Osteocyte (in vitro differentiated cells): Measurements from ENCODE around the gene TIGIT. TPM values are rescaled to one million over a fixed set of nuclear protein-coding genes. Genes with fewer than 3 reads are reported as not detected.

Experiments used
- DNase-seq: peaks from one replicate; pipeline ENCODE4 v3.0.0; 2021; ENCODE audit warnings: mixed read lengths; ENCODE audit not compliant: unreplicated experiment; ENCODE audit errors: extremely low spot score
- H3K27ac Mint-ChIP-seq: one replicate; pipeline ENCODE4 v1.8.0; 2021; ENCODE audit warnings: mild to moderate bottlenecking, mixed read lengths; ENCODE audit not compliant: unreplicated experiment
- H3K27me3 Mint-ChIP-seq: one replicate; pipeline ENCODE4 v1.8.0; 2021; ENCODE audit warnings: mixed read lengths; ENCODE audit not compliant: unreplicated experiment
- H3K36me3 Mint-ChIP-seq: one replicate; pipeline ENCODE4 v1.8.0; 2021; ENCODE audit warnings: mixed read lengths; ENCODE audit not compliant: unreplicated experiment
- H3K4me1 Mint-ChIP-seq: one replicate; pipeline ENCODE4 v1.8.0; 2021; ENCODE audit warnings: mixed read lengths; ENCODE audit not compliant: unreplicated experiment
- H3K4me3 Mint-ChIP-seq: one replicate; pipeline ENCODE4 v1.8.0; 2021; ENCODE audit warnings: mild to moderate bottlenecking, moderate library complexity, mixed read lengths; ENCODE audit not compliant: unreplicated experiment
- H3K9me3 Mint-ChIP-seq: one replicate; pipeline ENCODE4 v1.8.0; 2021; ENCODE audit warnings: mixed read lengths; ENCODE audit not compliant: unreplicated experiment
- CTCF ChIP-seq: fragments of 200-600 bp; sonication (generic); IDR thresholded peaks from 2 replicates; pipeline ENCODE4 v1.5.0; 2021; ENCODE audit warnings: antibody characterized with exemption, mild to moderate bottlenecking, moderate library complexity
- total RNA-seq: library from RNA; stranded (reverse); gene quantifications from 2 replicates; pipeline ENCODE4 v1.2.1, GENCODE V29; 2021

Gene TIGIT
- total RNA-seq, 1 donor from 2014 or later: not detected

GRCh38 chr3:114320246-114320645 is 26.4 kb downstream of the TIGIT start:
- H3K4me3 Mint-ChIP-seq: no peak overlapping the region
- H3K9me3 Mint-ChIP-seq: no peaks in the 10 kb centered on the region
- H3K4me1 Mint-ChIP-seq: peaks cover 4% of the 10 kb centered on the region
- H3K36me3 Mint-ChIP-seq: peaks cover 4% of the 10 kb centered on the region
- H3K27me3 Mint-ChIP-seq: no peaks in the 10 kb centered on the region
- TF ChIP-seq CTCF: no peak
- no peak overlapping the region for H3K27ac Mint-ChIP-seq
- DNase-seq: no peak

- peaks cover 4% of the 10 kb centered on the region for H3K4me1 Mint-ChIP-seq
- TF ChIP-seq CTCF: no peak
- peaks cover 7% of the 10 kb centered on the region for H3K36me3 Mint-ChIP-seq
- H3K27me3 Mint-ChIP-seq: no peaks in the 10 kb centered on the region
- H3K9me3 Mint-ChIP-seq: no peaks in the 10 kb centered on the region
- no peak overlapping the region for H3K27ac Mint-ChIP-seq
- H3K4me3 Mint-ChIP-seq: no peak overlapping the region
- no peak for DNase-seq
Measured at GRCh38 chr3:114323546-114324254, 29.9 kb downstream of the TIGIT start.

- H3K4me1 Mint-ChIP-seq: no peaks in the 10 kb centered on the region
- no peak overlapping the region for H3K4me3 Mint-ChIP-seq
Measured at GRCh38 chr3:114327665-114328064, 33.8 kb downstream of the TIGIT start.

GRCh38 chr3:114328345-114328744 is 34.5 kb downstream of the TIGIT start:
- TF ChIP-seq CTCF: no peak
- no peak for DNase-seq
- Mint-ChIP-seq H3K36me3 (peaks cover 22% of the 10 kb centered on the region), H3K4me3 (no peak overlapping the region), H3K27me3 (no peaks in the 10 kb centered on the region), H3K27ac (no peak overlapping the region), H3K4me1 (no peaks in the 10 kb centered on the region), H3K9me3 (peaks cover 12% of the 10 kb centered on the region)

More at GRCh38 chr3:114327665-114328064, 33.8 kb downstream of the TIGIT start:
- no peak overlapping the region for H3K27ac Mint-ChIP-seq
- no peak for TF ChIP-seq CTCF
- H3K27me3 Mint-ChIP-seq: no peaks in the 10 kb centered on the region
- no peak for DNase-seq
- H3K36me3 Mint-ChIP-seq: peaks cover 22% of the 10 kb centered on the region
- peaks cover 11% of the 10 kb centered on the region for H3K9me3 Mint-ChIP-seq

GRCh38 chr3:114329823-114330222 is 36.0 kb downstream of the TIGIT start:
- peaks cover 22% of the 10 kb centered on the region for H3K36me3 Mint-ChIP-seq
- H3K9me3 Mint-ChIP-seq: peaks cover 12% of the 10 kb centered on the region
- no peak for DNase-seq
- TF ChIP-seq CTCF: no peak
- no peaks in the 10 kb centered on the region for H3K27me3 Mint-ChIP-seq
- H3K4me1 Mint-ChIP-seq: no peaks in the 10 kb centered on the region
- H3K4me3 Mint-ChIP-seq: no peak overlapping the region
- H3K27ac Mint-ChIP-seq: no peak overlapping the region
